DMS114 treated with DMSO at 0.1 percent for 48 hours (cell line): ENCODE data around the gene DHRS1.

Experiments
- DNase-seq: peaks from one replicate; lab custom pipeline; 2025; ENCODE audit not compliant: unreplicated experiment; lab: John Stamatoyannopoulos, UW

DHRS1 gene

GRCh38 chr14:24299255-24300191 lies at the start of gene DHRS1, which contains the start of gene NOP9:
TSS of gene DHRS1 (minus strand) at chr14:24299780. CDS start at chr14:24299106, 674 bp downstream.
TSS of gene NOP9 (plus strand) at chr14:24299850. CDS start at chr14:24299955, 105 bp downstream.
- peak; percentile 48 for DNase-seq

- no peak for DNase-seq
Observed at GRCh38 chr14:24348186-24348585, 48.6 kb upstream of the DHRS1 start.

- DNase-seq: no peak
Observed at GRCh38 chr14:24347134-24347533, 47.6 kb upstream of the DHRS1 start.

- DNase-seq: no peak
Observed at GRCh38 chr14:24343795-24344660, 44.4 kb upstream of the DHRS1 start.

- no peak for DNase-seq
Observed at GRCh38 chr14:24342889-24343288, 43.3 kb upstream of the DHRS1 start.

- DNase-seq: no peak
Observed at GRCh38 chr14:24340606-24341005, 41.0 kb upstream of the DHRS1 start.

- no peak for DNase-seq
Observed at GRCh38 chr14:24339284-24340151, 39.9 kb upstream of the DHRS1 start, which contains the start of gene RIPK3. TSS of gene RIPK3 (minus strand) at chr14:24339991. CDS start at chr14:24339826, 165 bp downstream.

GRCh38 chr14:24338843-24339242 lies 39.3 kb upstream of the DHRS1 start:
- DNase-seq: no peak

- DNase-seq: no peak
Observed at GRCh38 chr14:24337824-24338175, 38.2 kb upstream of the DHRS1 start.

GRCh38 chr14:24337144-24337823 lies 37.7 kb upstream of the DHRS1 start:
- DNase-seq: no peak

GRCh38 chr14:24335461-24336171 lies 36.0 kb upstream of the DHRS1 start:
- DNase-seq: no peak

- no peak for DNase-seq
Observed at GRCh38 chr14:24334431-24335291, 35.1 kb upstream of the DHRS1 start, which contains the start of gene ADCY4. TSS of gene ADCY4 (minus strand) at chr14:24335071. CDS start at chr14:24334652, 419 bp downstream.

GRCh38 chr14:24332268-24332993 lies 32.9 kb upstream of the DHRS1 start:
- peak; percentile 6 for DNase-seq

- DNase-seq: no peak
Observed at GRCh38 chr14:24331731-24332267, 32.2 kb upstream of the DHRS1 start.

- DNase-seq: no peak
Observed at GRCh38 chr14:24330973-24331674, 31.5 kb upstream of the DHRS1 start.

- DNase-seq: no peak
Observed at GRCh38 chr14:24329736-24330135, 30.2 kb upstream of the DHRS1 start.
